Hematopoietic multipotent progenitor cell treated with erythropoietin and hydrocortisone succinate and interleukin-3 and kit ligand, for 8 days (in vitro differentiated cells): ENCODE results near the gene ZSCAN22.
A peak's percentile ranks its signal among the peaks of the same experiment; 100 is the strongest.
"Not testable (repeated sequence)": the region's sequence is repeated elsewhere in the genome, so short reads cannot be mapped to it uniquely, and the experiment has no call there.

Experiments
- DNase-seq: peaks from one replicate; pipeline ENCODE4 v3.0.0-alpha.2; 2015

ZSCAN22 gene

DNA sequence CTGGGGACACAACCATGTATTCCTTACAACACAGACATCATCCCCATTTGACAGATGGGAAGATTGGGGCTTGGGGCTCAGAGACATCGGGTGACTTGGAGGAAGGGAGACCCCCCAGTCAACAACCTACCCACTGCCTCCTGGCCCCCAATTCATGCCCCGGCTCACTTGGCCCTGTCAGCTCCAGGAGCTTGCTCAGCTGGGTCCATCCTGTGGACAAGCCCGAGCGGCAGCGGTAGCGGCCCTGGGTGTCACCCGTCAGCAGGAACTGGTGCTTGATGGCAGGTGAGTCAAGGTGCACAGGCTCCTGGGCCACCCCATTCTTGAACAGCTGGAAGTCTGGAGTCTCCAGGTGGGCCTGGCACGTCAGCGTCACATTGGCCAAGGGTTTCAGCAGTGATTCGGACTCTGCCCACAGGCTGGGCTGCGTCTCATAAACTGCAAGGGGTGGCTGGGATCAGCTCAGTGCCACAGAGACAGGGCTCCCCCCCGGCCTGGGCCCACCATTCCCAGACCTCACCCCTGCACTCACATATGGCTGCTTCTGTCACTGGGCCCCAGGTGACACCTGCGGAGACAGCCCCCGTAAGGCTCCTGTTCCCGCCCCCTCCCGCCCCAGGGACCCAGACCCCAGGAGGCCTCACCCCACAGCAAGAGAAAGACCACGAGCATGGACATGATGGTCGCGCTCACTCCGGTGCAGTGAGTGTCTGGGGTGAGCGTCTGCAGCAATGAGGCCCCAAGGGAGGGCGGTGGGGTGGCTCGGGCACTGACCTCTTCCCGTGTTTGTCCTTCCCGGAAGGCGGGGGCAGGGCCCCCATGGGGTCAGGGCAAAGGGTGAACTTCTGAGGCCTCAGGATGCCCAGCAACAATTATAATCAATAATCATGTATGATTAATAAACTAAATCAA lies 26.2 kb downstream of the ZSCAN22 start, which contains the start of gene A1BG:
TSS of gene A1BG (minus strand) at position 733 of the 912 bp plus-strand sequence. CDS start at position 678, 55 bp downstream.
- DNase-seq = no peak

DNA sequence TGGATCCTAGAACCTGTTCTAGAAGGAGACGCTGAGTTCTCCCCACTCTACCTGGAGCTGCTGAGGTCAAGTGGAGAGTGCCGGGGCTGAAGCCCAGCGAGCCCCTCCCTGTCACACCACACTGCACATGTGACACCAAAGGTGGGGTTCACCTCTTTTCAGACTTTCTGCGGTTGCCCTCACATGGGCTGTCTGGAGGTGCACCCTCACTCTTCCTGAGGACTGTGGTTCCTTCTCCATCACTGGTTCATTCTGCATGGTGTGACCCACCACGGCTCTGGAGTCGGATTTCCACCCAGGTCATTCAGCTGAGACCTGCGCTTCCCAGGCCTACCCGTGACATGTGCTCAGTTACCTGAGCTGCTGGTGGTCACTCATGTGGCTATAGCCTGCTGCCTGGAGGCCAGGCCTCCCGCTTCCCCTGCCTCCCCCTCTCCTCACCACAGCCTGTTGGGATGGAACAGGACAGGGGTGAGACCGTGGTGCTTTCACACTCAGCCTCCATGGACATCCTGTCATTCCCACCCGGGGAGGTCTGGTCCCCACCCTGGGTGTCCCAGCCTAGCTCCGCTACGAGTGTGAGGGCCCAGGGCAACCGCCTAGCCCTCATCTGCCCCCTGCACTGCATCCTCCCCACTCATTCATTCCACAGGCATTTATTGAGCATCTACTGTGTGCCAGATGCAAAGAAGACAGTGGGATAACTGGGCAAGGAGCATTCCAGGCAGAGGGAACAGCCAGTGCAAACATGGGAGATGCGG lies 27.1 kb downstream of the ZSCAN22 start:
- no peak for DNase-seq

DNA sequence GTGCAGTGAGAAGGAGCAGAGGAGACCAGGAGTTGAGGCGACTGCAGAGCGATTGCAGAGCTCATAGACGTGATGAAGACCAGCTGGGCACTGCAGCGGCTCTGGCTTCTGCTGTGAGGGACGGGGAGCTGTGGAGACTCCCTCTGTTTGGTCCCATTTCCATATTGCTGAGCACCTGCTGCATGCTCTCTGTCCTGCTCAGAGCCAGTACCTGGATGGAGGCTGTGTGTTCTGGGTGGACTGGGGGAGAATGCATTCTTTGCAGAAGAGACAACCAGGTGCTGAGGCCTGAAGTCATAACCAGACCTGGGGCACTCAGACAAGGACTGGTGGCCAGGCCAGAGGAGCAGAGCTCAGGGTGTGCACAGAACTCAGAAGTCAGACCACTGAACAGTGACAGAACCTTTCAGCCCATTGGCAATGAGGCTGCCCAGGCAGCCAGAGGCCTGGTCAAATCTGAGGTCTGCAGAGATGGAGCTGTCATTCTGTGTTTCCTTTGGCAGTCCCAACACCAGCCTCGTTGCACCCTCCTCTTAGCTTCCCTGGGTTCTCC lies 27.8 kb downstream of the ZSCAN22 start:
- DNase-seq = no peak

DNA sequence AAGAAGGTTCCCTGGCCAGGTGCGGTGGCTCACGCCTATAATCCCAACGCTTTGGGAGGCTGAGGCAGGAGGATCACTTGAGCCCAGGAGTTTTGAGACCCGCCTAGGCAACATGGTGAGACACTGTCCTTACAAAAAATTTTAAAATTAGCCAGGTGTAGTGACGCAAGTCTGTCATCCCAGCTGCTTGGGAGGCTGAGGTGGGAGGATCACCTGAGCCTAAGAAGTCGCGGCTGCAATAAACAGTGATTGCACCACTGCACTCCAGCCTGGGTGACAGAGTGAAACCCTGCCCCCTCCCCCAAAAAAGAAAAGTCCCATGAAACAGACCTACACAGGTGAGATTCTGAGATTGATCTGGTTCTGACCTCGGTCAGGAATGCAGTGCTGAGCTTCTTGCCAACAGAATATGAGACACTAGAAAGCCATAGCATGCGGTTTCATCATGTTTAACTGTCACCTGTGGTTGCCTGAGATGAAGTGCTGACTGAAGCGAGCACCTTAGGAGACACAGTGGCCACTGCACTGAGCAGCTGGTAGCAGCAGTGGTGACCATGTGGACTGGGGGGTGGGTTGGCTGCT lies 28.5 kb downstream of the ZSCAN22 start:
- no peak for DNase-seq

DNA sequence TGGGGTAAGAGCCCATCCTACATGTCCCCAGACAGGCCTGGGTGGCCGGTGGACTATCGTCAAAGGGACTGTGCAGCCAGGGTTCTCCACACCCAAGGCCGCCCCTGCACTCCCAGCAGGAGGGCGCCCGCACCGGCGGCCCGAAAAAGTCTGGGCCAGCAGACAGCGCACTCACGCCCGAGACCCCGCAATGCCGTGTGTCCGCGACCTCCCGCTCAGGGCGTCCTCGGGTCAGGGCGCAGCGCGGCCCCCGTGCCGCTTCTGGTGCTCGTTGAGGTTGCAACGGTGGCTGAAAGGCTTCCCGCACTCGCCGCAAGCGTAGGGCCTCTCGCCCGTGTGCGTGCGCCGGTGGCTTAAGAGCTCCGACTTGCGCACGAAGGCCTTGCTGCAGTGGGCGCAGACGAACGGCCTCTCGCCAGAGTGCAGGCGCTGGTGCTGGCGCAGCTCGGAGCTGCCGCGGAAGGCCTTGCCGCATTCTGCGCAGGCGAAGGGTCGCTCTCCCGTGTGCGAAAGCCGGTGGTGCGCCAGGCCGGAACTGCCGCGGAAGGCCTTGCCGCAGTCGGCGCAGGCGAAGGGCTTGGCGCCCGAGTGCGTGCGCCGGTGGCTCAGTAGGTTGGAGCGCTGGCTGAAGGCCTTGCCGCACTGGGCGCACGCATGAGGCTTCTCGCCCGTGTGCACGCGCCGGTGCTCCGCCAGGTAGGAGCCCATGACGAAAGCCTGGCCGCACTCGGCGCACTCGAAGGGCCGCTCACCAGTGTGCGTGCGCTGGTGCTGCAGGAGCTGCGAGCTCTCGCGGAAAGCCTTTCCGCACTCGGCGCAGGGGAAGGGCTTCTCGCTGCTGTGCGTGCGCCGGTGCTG lies 29.3 kb downstream of the ZSCAN22 start:
- peak; percentile 13 for DNase-seq

DNA sequence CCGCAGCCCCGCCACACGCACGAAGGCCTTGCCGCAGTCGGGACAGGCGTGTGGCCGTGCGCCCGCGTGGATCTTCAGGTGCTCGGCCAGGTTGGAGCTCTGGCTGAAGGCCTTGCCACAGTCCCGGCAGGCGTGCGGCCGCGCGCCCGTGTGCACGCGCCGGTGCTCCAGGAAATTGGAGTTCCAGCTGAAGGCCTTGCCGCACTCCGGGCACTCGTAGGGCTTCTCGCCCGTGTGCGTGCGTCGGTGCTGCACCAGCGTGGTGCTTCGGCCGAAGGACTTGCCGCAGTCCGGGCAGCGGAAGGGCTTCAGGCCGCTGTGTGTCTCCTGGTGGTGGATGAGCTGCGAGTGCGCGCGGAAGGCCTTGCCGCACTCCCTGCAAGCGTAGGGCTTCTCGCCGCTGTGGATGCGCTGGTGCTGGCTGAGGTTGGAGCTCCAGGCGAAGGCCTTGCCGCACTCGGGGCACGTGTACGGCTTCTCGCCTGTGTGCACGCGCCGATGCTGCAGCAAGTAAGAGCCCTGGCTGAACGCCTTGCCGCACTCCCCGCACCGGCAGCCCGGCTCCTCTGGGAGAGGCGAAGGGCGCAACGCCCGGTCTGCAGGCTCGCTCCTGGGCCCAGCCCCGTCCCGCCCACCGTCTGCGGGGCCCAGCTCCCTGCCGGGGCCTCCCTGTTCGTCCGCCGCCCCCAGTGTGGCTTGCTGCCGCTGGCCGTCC lies 30.1 kb downstream of the ZSCAN22 start:
- no peak for DNase-seq

DNA sequence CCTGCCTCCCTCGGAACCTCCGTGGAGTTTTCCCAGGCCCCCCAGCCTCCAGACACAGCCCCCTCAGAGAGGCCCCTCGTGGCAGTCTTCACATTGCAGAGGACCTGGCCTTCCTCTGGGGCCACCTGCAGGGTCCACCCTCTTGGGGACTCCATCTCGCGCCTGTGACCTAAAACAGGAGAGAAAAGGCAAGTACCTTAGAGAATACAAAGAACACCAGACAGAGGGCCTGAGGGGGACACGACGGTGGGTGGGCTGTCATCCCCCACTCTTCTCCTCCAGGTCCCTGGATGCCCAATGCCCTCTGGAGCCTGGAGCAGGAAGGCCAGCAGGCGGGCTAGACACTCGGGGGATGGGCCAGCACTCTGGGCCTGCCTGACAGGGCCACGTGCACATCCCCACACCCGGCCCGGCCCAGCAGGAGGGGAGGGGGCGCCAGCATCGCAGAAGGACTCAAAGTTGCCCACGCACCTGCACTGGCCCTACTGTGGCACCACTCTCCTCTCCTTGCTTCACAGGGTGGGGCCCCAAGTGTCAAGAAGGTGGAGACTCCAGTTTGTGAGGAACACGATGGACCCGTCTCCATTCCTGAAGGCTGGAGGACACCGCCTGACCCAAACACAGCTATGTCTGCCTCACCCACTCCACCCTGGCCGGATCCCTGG lies 30.8 kb downstream of the ZSCAN22 start:
- DNase-seq = no peak

DNA sequence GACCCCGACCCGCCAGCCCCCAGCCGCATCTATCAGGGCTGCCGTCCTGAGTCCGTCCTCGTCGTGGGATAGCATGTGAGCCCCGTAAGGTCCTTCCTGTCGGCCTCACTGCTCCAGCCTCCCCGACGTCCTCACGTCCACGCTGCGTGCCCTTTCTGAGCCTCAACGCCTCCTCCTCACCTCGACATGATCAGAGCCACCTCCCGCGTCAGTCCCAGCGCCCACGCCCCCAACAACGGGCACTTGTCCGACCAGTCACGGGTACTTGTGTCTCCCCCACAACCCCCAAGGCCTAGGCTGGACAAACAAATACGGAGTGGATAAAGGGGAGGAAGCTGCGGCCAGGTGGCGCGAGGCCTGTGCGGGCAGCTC lies 35.1 kb downstream of the ZSCAN22 start:
- peak; percentile 79 for DNase-seq

DNA sequence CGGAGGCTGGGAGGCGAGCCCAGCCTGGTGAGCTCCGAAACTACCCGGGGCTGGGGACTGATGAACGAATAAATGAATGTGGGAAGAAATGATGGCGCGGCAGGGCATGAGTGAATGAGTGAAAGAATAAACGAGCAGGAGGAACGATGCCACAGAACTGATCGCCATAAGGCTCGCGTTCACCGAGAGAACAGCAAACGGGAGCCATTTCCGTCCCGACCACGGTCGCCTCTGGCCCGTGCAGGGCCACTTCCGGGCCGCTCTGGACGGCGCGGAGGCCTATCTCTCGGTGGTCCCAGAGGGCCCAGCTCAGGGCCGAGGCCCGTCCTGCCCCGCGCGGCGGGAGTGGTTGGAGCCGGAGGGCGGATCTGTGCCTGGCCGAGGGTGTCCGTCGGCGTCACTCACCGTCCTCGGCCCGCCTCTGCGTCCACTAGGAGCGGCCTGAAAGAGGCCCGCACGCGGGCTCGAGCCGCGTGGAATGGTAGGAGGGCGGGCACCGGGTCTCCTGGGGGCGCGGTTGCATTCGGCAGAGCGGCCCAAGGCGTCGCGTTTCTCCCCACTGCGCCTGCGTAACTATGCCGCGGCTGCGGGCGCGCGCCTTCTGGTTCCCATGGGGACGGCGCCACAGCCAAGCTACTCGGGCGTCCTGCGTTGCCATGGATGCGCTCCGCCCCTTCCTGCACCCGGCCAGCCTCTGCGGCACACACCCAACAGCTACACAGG lies 35.6 kb downstream of the ZSCAN22 start, which contains the start of gene ZNF497:
TSS of gene ZNF497 (minus strand) at position 480 of the 723 bp plus-strand sequence. CDS start 5,116 bp downstream, outside the sequence.
- peak; percentile 97 for DNase-seq

DNA sequence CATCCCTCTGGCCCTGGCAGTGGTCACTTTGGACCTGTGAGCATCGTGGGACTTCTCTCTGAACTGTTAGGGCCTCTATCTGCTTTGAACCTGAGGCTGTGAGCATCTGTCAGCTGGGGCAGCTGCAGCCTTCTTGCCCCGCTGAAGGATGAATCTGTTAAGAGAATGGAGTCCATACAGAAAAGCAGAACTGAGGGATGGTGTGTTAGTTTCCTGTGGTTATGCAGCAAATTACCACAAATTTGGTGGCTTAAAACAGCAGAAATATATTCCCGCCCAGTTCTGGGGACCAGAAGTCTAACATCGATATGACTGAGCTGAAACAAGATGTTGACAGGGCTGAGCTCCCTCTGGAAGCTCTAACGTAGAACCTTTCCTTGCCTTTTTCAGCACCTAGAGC lies 37.4 kb downstream of the ZSCAN22 start:
- DNase-seq = peak; percentile 30

DNA sequence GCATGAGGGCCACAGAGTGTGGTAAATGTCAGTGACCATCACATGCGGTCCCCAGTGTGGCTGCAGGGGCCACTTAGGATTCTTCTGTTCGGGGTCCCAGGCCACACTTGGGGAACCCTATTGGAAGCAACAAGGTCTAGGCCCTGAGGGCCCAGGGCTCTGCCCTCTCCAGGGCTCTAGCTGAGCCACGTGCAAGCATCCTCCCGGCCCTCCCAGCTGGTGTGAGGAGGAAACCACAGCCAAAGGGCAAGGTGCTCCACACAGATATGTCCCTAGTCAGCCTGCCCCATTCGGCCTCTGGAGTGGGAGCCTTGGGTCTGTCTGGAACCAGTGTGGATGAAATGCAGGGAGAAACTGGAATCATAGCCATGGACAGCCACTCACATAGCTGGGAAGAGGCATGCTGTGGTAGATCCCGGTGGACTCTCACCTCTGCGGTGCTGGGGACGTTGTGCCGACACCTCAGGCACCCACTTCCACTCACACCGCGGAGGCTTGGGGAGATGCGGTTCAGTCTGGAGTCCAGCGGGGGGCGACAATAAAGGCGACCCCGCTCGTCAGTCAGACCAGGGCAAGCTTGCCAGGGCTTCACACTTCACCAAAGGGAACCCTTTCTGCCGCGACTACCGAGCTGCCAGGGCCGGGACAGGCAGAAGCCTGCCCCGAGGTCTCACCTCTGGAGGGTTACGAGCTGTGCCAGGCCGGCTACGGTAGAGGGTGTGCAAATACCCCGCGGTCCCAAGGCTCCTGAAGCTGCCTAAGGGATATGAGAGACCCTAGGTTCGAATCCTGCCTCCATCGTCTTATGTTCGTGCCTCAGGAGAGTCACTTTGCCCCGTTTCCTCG lies 40.0 kb downstream of the ZSCAN22 start:
- no peak for DNase-seq

DNA sequence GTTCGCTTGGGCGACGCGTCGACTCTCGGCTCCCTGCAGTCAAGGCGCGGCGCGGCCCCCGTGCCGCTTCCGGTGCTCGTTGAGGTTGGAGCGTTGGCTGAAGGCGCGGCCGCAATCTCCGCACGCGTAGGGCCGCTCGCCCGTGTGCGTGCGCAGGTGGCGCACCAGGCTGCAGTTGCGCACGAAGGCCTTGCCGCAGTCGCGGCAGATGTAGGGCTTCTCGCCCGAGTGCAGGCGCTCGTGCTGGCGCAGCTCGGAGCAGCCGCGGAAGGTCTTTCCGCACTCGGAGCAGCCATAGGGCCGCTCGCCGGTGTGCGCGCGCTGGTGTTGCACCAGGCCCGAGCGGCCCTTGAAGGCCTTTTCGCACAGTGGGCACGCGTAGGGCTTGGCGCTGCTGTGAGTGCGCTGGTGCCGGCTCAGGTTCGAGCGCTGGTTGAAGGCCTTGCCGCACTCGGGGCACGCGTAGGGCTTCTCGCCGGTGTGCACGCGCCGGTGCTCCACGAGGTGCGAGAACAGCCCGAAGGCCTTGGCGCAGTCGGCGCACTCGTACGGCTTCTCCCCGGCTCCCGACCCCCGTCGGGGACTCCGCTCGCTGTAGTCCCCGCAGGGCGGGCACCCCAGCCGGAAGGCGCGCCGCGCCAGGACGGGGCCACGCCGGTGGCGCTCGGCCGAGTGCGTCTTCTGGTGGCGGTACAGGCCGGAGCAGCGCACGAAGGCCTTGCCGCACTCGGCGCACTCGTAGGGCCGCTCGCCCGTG lies 41.1 kb downstream of the ZSCAN22 start:
- DNase-seq = no peak

DNA sequence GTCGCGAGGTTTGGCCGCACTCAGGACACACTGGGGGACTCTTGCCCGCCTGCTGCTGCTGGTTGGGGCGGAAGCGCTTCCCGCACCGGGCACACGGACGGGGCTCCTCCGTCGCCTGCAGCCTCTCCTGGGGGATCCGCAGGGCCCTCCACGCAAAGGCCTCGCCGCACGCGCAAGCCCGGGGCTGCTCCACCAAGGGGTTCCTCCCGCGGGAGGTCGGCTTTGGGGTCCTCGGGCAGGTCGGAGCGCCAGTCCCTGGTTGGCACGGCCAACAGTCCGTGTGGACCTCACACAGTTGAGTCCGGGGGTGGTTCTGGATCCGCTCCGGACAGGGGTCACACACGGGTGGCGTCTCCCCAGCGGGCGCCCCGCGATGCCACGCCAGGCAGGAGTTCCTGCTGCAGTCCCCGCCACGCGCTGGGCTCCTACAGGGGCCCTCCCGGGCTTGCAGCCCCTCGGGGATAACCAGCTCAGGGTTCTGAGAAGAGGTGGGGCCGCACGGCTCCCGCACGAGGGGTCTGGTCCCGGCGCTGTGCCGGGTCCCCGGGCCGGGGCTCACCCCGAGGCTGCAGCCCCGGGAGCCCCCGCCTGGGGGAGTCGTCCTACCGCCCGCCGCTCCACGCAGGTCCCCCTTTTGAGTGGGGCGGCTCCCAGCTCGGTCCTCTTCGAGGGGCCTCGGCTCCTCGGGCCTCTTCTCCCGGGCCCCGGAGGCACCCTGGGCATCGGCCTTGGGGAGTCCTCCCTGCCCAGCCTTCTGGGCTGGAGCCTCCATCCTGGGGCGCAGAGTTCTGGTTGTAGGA lies 42.0 kb downstream of the ZSCAN22 start:
- DNase-seq = no peak

DNA sequence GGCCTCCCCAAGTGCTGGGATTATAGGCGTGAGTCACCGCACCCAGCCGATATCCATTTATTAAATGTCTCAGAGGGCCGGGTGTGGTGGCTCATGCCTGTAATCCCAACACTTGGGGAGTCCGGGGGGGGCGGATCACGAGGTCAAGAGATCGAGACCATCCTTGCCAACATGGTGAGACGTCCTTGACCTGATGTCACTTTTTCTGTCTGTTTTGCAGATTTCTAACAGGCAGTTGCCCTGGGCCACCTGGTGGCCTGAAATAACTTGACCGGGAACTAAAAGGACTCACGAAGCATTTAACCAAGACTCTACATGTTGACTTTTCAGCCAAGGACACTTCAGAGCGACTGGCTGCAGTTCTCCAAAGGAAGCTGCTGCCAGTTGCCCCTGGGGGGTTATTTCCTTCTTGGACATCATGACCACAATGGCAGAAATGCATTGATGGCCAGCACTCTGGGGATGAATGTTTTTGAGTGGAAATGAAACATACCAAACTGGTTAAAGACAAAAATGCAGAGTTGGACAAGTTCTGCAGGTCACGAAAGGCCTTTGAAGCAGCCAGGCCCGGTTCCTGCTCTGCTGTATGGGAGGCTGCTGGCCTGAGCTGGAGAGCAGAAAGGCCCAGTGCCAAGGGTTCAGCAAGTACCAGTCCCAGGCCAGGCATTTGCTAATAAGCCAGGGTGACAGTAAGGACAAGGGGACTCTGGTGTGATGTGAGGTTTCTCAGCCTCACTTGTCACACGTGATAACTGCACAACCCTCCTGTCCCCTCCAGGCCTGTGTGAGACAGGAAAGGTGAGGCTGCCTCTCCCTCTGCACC lies 45.7 kb downstream of the ZSCAN22 start:
- DNase-seq = no peak

DNA sequence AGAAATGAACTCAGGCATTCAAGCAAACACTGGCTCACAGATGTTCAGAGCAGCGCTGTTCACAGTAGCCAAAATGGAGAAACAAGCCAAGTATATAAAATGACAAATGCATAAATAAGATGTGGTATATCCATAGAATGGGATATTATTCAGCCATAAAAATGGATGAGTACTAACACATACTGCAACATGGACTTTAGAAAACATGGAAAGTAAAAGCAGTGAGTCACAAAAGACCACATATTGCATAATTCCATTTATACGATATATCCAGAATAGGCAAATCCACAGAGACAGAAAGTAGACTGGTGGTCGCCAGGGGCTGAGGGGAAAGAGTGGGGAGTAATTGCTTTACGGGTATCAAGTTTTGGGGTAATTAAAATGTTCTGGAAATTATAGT lies 47.4 kb downstream of the ZSCAN22 start:
- no peak for DNase-seq

DNA sequence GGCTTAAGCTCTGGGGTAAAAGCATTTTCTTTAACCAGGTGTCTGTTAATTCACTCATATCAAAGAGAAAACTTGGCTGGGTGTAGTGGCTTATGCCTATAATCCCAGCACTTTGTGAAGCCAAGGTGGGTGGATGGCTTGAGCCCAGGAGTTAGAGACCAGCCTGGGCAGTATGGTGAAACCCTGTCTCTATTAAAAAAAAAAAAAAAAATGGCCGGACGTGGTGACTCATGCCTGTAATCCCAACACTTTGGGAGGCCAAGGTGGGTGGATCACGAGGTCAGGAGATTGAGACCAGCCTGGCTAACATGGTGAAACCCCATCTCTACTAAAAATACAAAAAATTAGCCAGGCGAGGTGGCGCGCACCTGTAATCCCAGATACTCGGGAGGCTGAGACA lies 49.9 kb downstream of the ZSCAN22 start:
- DNase-seq = not testable (repeated sequence)

DNA sequence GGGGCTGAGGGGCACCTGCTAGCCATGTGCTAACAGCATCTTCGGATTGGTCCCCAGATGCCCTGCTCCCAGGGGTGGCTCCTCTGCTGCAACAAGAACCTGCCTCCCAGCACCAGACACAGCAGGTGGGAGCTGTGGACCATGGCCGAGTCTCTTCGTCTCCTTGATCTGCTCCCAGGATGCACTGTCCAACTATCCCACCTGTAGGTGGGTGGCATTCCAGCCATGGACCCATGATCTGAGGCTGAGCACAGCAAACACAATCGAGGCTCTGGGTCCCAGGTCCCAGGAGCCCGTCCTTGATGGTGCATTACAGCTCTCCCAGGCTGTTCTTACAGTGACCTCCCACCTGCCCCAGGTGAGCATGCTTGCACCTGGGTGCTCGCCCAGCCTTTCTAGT lies 52.5 kb downstream of the ZSCAN22 start:
- no peak for DNase-seq
